ENCODE data around the gene SLC38A5.
A peak's percentile ranks its signal among the peaks of the same experiment; 100 is the strongest.

Gene SLC38A5

GRCh38 chrX:48490661-48491060, 20.6 kb upstream of the SLC38A5 start:
- no peak for DNase-seq

GRCh38 chrX:48489892-48490291, 19.8 kb upstream of the SLC38A5 start:
- DNase-seq: no peak

DNA sequence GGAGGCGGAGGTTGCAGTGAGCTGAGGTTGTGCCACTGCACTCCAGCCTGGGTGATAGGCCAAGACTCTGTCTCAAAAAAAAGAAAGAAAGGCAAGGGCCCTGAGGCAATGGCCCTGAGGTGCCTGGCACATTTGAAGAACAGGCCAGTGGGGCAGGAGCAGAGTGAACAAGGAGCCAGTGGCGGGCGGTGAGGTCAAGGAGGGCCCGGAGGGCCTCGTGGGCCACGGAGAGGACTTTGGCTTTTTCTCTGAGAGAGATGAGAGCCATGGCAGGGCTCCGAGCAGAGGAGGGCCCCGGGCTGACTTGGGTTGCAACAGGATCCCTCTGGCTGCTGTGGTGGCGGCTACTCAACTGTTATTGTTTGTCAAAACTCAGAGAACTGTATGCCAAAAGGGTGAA, 19.2 kb upstream of the SLC38A5 start:
- no peak for DNase-seq

GRCh38 chrX:48488034-48488433, 18.0 kb upstream of the SLC38A5 start:
- no peak for DNase-seq

GRCh38 chrX:48487362-48487798, 17.3 kb upstream of the SLC38A5 start:
- no peak for DNase-seq

DNA sequence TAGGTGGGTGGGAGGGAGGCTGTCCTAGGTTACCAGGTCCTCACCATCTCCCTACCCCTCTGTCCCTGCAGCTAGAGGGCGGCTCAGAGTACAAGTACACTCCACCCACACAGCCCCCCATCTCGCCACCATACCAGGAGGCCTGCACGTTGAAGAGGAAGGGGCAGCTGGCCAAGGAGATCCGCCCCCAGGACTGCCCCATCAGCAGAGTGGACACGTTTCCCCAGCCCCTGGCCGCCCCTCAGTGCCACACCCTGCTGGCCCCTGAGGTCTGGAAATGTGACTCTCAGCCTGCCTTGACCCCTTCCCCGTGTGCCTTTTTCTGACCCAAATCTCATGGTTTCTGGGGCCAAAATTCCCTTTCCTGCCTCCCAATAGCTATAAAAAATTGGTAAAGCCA, 12.5 kb upstream of the SLC38A5 start:
- DNase-seq: no peak

- no peak for DNase-seq
Observed at GRCh38 chrX:48480583-48480982, 10.5 kb upstream of the SLC38A5 start.

DNA sequence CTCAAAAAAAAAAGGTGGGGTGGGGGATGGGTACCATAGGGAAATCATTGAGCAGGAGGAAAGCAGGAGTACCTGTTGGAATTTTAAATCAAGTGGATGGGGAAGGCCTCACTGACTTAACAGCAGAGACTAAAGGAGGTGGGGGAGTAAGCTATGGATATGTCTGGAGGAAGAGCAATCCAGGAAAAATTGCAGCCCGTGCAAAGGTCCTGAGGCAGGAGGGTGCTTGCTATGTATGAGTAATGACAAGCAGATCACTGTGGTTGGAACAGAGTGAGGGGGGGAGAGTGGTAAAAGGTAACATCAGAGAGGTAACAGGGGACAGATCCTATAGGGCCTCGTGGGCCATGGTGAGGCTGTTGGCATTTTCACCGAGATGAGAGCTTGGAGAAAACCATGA, 10.1 kb upstream of the SLC38A5 start:
- DNase-seq: no peak

GRCh38 chrX:48478806-48479205, 8.7 kb upstream of the SLC38A5 start:
- no peak for DNase-seq

DNA sequence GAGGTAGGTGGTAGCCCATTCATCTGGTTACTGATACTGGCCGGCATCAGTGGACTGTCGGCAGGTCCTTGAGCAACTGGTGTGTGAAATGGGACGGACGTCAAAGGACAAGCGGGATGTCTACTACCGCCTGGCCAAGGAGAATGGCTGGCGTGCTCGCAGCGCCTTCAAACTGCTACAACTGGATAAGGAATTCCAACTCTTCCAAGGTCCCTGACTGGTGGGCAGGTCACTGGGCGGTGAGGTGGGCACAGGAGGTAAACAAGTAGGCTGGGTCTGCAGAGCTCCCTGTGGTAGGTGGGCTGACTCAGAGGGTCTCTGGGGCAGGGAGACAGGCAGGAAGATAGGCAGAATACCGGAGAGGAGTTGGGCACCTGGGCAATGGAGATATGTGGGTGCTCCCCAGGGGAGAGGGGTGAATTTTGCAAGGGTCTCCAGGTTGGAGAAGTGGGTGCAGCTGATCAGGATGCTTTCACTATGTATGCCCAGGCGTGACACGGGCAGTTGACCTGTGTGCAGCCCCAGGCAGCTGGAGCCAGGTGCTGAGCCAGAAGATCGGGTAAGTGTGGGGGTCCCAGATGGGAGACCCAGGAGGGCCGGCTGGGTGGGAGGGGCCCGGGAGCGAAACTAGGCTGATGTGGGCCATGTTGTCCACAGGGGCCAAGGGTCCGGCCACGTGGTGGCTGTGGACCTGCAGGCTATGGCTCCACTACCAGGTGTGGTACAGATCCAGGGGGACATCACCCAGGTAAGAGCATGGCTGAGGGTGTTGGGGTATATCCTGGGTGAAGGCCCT, 8.1 kb upstream of the SLC38A5 start:
- DNase-seq: no peak

GRCh38 chrX:48476919-48477318, 6.9 kb upstream of the SLC38A5 start:
- no peak for DNase-seq

DNA sequence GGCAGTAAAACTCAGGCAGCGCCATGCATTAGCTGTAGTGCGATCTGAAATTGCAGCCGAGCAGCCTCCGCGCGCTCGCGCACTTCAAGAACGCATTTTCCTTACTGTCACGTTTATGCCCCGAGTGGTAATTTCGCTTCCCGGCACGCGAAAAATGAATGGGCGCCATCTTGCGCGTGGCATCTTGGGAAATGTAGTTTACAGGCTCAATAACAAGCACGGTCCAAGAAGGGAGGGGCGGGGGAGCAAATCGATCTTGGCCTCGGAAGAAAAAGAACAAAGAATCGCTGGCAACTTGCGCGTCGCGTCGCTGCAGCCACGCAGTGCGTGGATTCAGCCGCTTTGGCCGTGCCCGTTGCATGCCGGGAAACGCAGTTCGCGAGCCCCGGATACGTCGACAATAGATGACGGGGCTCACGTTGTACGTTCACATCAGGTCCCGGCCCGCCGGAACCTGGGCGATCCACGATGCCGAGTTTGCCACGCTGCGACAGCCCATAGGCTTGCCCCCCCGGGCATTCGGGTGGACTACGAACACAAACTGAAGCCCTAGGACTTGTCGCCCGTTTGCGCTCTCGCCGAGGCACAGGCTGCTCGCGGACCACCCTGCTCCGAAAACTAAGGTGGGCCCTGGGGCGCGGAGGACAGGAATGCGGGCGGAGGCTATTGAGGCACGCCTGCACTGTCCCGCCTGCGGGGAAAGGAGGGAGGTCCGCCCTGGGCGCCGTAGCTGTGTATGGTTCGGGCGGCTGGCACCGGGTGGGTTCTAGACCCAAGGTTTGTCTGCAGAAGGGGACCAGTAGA, 5.9 kb upstream of the SLC38A5 start, which contains the start of gene FTSJ1:
FTSJ1 (plus strand) TSS at position 426 of the 804 bp plus-strand sequence. CDS start 1,849 bp downstream, outside the sequence.
- peak; percentile 89 for DNase-seq

GRCh38 chrX:48475296-48475695, 5.2 kb upstream of the SLC38A5 start:
- no peak for DNase-seq

DNA sequence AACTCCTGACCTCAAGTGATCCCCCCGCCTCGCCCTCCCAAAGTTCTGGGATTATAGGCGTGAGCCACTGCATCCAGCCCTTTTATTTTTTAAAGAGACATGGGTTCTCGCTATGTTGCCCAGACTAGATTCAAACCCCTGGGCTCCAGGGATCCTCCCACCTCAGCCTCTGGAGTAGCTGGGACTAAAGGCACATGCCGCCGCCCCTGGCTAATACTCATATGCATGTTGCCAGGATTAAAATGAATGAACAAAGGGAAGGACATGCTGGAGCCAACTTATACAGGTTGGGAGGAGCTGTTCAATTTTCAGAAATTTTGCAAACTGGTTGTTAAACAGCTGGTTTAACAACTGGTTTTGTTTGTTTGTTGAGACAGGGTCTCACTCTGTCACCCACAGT, 4.5 kb upstream of the SLC38A5 start:
- no peak for DNase-seq

GRCh38 chrX:48474127-48474526, 4.1 kb upstream of the SLC38A5 start:
- DNase-seq: no peak

DNA sequence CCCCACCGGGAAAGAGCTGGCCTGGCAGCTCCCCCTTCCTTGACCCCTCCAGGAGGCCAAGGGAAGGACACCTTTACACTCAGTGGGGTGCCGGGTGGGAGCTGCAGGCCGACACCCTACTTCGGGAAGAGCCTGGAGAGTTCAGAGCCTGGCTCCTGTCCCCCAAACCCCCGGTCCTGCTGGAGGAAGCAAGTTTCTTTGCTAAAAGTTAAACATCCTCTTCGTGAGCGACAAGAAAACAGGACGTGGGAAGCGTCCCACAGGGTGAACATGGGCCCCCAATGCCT, 3.6 kb upstream of the SLC38A5 start:
- no peak for DNase-seq

GRCh38 chrX:48472851-48473703, 3.0 kb upstream of the SLC38A5 start:
- DNase-seq: no peak

DNA sequence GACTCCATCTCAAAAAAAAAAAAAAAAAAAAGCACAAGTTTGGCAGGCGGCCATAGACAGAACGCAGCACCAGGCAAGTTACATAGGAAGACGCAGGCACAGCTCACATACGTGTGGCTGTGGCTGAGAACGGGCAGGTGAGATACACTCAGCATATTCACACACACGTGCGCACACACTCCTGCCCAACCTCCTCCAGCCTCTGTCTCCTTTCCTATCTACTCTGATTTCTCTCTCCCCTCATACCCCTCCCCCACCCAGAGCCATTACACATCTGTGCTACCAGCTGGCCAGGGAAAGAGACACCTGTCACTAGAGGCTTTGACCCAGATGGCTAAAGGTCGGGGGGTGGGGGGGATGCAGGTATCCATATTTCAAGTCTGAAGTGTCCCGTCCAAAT, 2.2 kb upstream of the SLC38A5 start:
- no peak for DNase-seq

- DNase-seq: no peak
Observed at GRCh38 chrX:48471504-48471903, 1.4 kb upstream of the SLC38A5 start.

DNA sequence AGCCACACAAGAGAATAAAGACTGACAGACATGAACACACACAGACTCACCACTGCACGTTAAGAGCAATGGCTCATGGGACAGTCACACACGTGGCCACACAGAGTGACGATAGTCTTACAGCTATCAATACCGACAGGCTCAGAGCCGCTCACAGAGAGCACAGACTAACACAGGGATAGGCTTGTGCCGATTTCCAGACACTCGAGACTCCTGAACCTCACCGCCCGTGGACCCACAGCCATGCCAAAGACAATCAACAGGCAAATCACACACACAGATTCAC, 716 bp upstream of the SLC38A5 start:
- DNase-seq: no peak

GRCh38 chrX:48468693-48469691, 1.1 kb downstream of the SLC38A5 start:
- DNase-seq: no peak

DNA sequence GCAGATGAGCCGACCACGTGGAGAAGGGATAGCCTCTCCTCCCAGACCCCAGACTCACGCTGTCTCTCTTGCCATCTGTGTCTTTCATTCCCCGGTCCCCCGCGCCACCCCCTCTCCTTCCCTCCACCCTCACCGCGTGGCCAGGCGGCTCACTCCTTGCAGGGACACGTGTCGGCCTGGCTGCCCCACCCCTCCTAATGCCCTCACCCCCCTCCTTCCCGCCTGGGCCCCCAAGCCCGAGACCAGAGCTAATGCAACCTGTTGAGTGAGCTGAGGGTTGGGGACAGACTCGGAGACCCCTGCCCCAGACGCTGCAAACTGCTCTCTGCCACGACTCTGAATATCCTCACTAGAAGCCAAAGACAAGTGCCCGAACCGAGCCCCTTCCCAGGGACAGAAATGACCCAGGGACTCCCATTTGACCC, 1.8 kb downstream of the SLC38A5 start:
- peak; percentile 23 for DNase-seq

Measured in NCI-H146 (cell line).